IPS-20b (cell line): Measurements from ENCODE around the gene GLIS1.

ENCODE experiments used
- H3K27ac ChIP-seq: one replicate; pipeline ENCODE4 v1.5.1; 2013; ENCODE audit warnings: low read length
- H3K27me3 ChIP-seq: 2 replicates; pipeline ENCODE4 v1.6.1; 2013; ENCODE audit warnings: mild to moderate bottlenecking, low read length, inconsistent platforms; ENCODE audit not compliant: insufficient read depth
- H3K36me3 ChIP-seq: 2 replicates; pipeline ENCODE4 v1.6.1; 2013; ENCODE audit warnings: low read depth, mild to moderate bottlenecking, inconsistent platforms, low read length, moderate library complexity; ENCODE audit not compliant: insufficient read depth
- H3K4me1 ChIP-seq: 2 replicates; pipeline ENCODE4 v1.6.1; 2013; ENCODE audit warnings: mild to moderate bottlenecking, control low read depth, inconsistent platforms, low read length, moderate library complexity; ENCODE audit not compliant: insufficient read depth
- H3K4me3 ChIP-seq: 2 replicates; pipeline ENCODE4 v1.5.1; 2013; ENCODE audit warnings: mild to moderate bottlenecking, low read length, inconsistent platforms
- H3K9ac ChIP-seq: 2 replicates; pipeline ENCODE4 v1.6.1; 2013; ENCODE audit warnings: low read depth, mild to moderate bottlenecking, inconsistent platforms, low read length, moderate library complexity
- H3K9me3 ChIP-seq: 2 replicates; pipeline ENCODE4 v1.6.1; 2013; ENCODE audit warnings: mild to moderate bottlenecking, low read depth, low read length, inconsistent platforms; ENCODE audit not compliant: insufficient read depth

Gene GLIS1

GRCh38 chr1:53562291-53562980 lies 176.5 kb downstream of the GLIS1 start:
- Histone ChIP-seq H3K4me3 (no peak overlapping the region), H3K9me3 (peaks cover 3% of the 10 kb centered on the region), H3K4me1 (no peaks in the 10 kb centered on the region), H3K36me3 (no peaks in the 10 kb centered on the region), H3K27ac (no peak overlapping the region), H3K9ac (no peak overlapping the region), H3K27me3 (peaks cover 14% of the 10 kb centered on the region; the same call in 1 of the 2 replicates)

- Histone ChIP-seq H3K27me3 (peaks cover 14% of the 10 kb centered on the region; the same call in 1 of the 2 replicates), H3K9me3 (no peaks in the 10 kb centered on the region), H3K4me3 (no peak overlapping the region), H3K4me1 (no peaks in the 10 kb centered on the region), H3K27ac (no peak overlapping the region), H3K36me3 (no peaks in the 10 kb centered on the region), H3K9ac (no peak overlapping the region)
Measured at GRCh38 chr1:53561503-53562105, 177.4 kb downstream of the GLIS1 start.

GRCh38 chr1:53560581-53561502 lies 178.1 kb downstream of the GLIS1 start:
- H3K36me3 ChIP-seq = no peaks in the 10 kb centered on the region
- H3K27ac ChIP-seq = no peak overlapping the region
- no peaks in the 10 kb centered on the region for H3K4me1 ChIP-seq

GRCh38 chr1:53559854-53560580 lies 178.9 kb downstream of the GLIS1 start:
- no peaks in the 10 kb centered on the region for H3K9me3 ChIP-seq
- no peak overlapping the region for H3K27ac ChIP-seq
- H3K9ac ChIP-seq = no peak overlapping the region
- peaks cover 14% of the 10 kb centered on the region; the same call in 1 of the 2 replicates for H3K27me3 ChIP-seq
- H3K4me1 ChIP-seq = no peaks in the 10 kb centered on the region
- no peaks in the 10 kb centered on the region for H3K36me3 ChIP-seq
- H3K4me3 ChIP-seq = no peak overlapping the region

More at GRCh38 chr1:53560581-53561502, 178.1 kb downstream of the GLIS1 start:
- H3K9ac ChIP-seq = no peak overlapping the region
- H3K4me3 ChIP-seq = no peak overlapping the region
- H3K9me3 ChIP-seq = no peaks in the 10 kb centered on the region
- H3K27me3 ChIP-seq = peaks cover 14% of the 10 kb centered on the region; the same call in 1 of the 2 replicates

- no peaks in the 10 kb centered on the region for H3K36me3 ChIP-seq
- no peaks in the 10 kb centered on the region for H3K4me1 ChIP-seq
- H3K9ac ChIP-seq = no peak overlapping the region
- no peak overlapping the region for H3K27ac ChIP-seq
- H3K27me3 ChIP-seq = peaks cover 14% of the 10 kb centered on the region; the same call in 1 of the 2 replicates
- H3K4me3 ChIP-seq = no peak overlapping the region
- no peaks in the 10 kb centered on the region for H3K9me3 ChIP-seq
Measured at GRCh38 chr1:53559391-53559815, 179.6 kb downstream of the GLIS1 start.

GRCh38 chr1:53558739-53559315 lies 180.1 kb downstream of the GLIS1 start:
- H3K9me3 ChIP-seq = no peaks in the 10 kb centered on the region
- no peak overlapping the region for H3K9ac ChIP-seq
- H3K27ac ChIP-seq = no peak overlapping the region
- no peaks in the 10 kb centered on the region for H3K4me1 ChIP-seq
- peaks cover 14% of the 10 kb centered on the region; the same call in 1 of the 2 replicates for H3K27me3 ChIP-seq
- no peaks in the 10 kb centered on the region for H3K36me3 ChIP-seq
- no peak overlapping the region for H3K4me3 ChIP-seq

- Histone ChIP-seq H3K36me3 (no peaks in the 10 kb centered on the region), H3K27me3 (peaks cover 20% of the 10 kb centered on the region), H3K4me3 (no peak overlapping the region), H3K9me3 (no peaks in the 10 kb centered on the region), H3K4me1 (peaks cover 3% of the 10 kb centered on the region; the same call in 1 of the 2 replicates), H3K9ac (no peak overlapping the region), H3K27ac (no peak overlapping the region)
Measured at GRCh38 chr1:53557830-53558738, 180.9 kb downstream of the GLIS1 start.

GRCh38 chr1:53557369-53557768 lies 181.6 kb downstream of the GLIS1 start:
- H3K4me1 ChIP-seq = peaks cover 10% of the 10 kb centered on the region; the same call in 1 of the 2 replicates
- no peaks in the 10 kb centered on the region for H3K9me3 ChIP-seq

GRCh38 chr1:53556657-53557227 lies 182.2 kb downstream of the GLIS1 start:
- Histone ChIP-seq H3K4me1 (peaks cover 13% of the 10 kb centered on the region), H3K9me3 (no peaks in the 10 kb centered on the region), H3K27me3 (peaks cover 14% of the 10 kb centered on the region; the same call in 1 of the 2 replicates), H3K36me3 (no peaks in the 10 kb centered on the region), H3K9ac (no peak overlapping the region), H3K4me3 (no peak overlapping the region), H3K27ac (no peak overlapping the region)

More at GRCh38 chr1:53557369-53557768, 181.6 kb downstream of the GLIS1 start:
- no peaks in the 10 kb centered on the region for H3K36me3 ChIP-seq
- peaks cover 20% of the 10 kb centered on the region for H3K27me3 ChIP-seq
- H3K27ac ChIP-seq = no peak overlapping the region
- H3K9ac ChIP-seq = no peak overlapping the region
- H3K4me3 ChIP-seq = no peak overlapping the region
